Measurements from ENCODE around the gene PALM2AKAP2. TPM values are rescaled to one million over a fixed set of nuclear protein-coding genes. Genes with fewer than 3 reads are reported as not detected.

Gene PALM2AKAP2
- total RNA-seq, 2 experiments from 2014 or later, result not detected

DNA sequence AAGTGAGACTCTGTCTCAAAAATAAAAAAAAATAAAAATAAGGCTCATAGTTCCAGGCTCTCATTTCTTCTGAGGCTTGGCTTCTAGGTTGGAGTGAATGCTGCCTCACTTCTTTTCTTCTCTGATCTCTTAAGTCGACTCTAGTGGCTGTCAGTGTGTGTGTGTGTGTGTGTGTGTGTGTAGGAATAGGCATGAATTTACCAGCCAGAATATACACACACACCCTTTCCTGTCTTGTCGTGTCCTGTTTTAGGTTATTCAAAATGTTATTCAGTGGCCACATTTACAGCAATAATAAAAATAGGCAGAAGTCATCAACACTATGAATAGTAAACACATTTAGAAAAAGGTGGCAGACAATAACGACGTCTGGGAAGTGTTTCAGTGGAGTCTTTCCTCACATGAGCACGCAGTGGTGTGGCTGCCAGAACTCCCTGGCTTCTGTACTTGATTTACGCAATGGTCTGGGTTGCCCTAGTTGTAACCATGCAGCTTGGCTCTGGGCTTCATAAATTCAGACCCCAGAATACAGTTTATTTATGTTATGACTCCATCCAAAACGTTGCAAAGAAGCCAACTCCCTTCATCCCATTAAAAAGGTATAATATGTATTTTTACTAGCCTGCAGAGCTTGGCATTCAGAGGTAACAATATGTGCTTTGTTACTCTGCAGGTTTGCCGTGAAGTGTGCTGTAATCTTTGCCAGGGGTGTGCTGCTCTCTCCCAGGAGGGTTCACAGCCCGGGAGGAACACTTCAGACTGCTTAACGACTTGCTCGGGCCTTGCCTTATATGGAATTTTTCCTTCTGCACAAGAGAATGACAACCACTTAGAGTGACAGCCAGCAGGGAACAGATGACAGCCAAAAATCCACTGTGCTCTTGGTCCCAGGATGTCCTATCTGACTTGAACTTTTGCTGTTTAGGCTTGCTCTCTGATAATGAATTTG lies 34.4 kb upstream of the PALM2AKAP2 start:
- Histone ChIP-seq H3K27me3 (ENCODE audit: control insufficient read depth in 1 of 2, insufficient read depth in 2 of 2, low read length in 2 of 2) (peaks cover 5% of the 10 kb centered on the region in 2 experiments), H3K4me1 (ENCODE audit: insufficient read depth, low read length) (no peaks in the 10 kb centered on the region), H3K27ac (ENCODE audit: low read depth in 1 of 2, low read length in 2 of 2) (no peak overlapping the region), H3K4me3 (ENCODE audit: low read length) (no peak overlapping the region), H3K36me3 (ENCODE audit: insufficient read depth, low read length) (no peaks in the 10 kb centered on the region), H3K9me3 (ENCODE audit: control insufficient read depth in 1 of 2, insufficient read depth in 1 of 2, low read length in 2 of 2) (no peaks in the 10 kb centered on the region)
- TF ChIP-seq, protein P1, sequence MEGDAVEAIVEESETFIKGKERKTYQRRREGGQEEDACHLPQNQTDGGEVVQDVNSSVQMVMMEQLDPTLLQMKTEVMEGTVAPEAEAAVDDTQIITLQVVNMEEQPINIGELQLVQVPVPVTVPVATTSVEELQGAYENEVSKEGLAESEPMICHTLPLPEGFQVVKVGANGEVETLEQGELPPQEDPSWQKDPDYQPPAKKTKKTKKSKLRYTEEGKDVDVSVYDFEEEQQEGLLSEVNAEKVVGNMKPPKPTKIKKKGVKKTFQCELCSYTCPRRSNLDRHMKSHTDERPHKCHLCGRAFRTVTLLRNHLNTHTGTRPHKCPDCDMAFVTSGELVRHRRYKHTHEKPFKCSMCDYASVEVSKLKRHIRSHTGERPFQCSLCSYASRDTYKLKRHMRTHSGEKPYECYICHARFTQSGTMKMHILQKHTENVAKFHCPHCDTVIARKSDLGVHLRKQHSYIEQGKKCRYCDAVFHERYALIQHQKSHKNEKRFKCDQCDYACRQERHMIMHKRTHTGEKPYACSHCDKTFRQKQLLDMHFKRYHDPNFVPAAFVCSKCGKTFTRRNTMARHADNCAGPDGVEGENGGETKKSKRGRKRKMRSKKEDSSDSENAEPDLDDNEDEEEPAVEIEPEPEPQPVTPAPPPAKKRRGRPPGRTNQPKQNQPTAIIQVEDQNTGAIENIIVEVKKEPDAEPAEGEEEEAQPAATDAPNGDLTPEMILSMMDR (IDR thresholded peaks at IDR 0.05), result no peak
- POLR2A ChIA-PET, result no interaction called here
- DNase-seq (no peak), ATAC-seq (ENCODE audit: poor library complexity) (no peak)
- Mint-ChIP-seq H3K36me3 (ENCODE audit: low read depth) (no peaks in the 10 kb centered on the region), H3K4me1 (ENCODE audit: low read depth) (no peaks in the 10 kb centered on the region), H3K27ac (no peak overlapping the region), H3K4me3 (no peak overlapping the region), H3K27me3 (peaks cover 26% of the 10 kb centered on the region), H3K9me3 (no peaks in the 10 kb centered on the region)
- intact Hi-C loops (cut with DNase I, micrococcal nuclease), result no loop called here
- CTCF ChIA-PET, result no interaction called here

- no peak for ATAC-seq (ENCODE audit: poor library complexity)
- peaks cover 26% of the 10 kb centered on the region for H3K27me3 Mint-ChIP-seq
- Histone ChIP-seq H3K4me3 (ENCODE audit: low read length) (no peak overlapping the region), H3K9me3 (ENCODE audit: control insufficient read depth in 1 of 2, insufficient read depth in 1 of 2, low read length in 2 of 2) (no peaks in the 10 kb centered on the region), H3K4me1 (ENCODE audit: insufficient read depth, low read length) (no peaks in the 10 kb centered on the region), H3K27ac (ENCODE audit: low read depth in 1 of 2, low read length in 2 of 2) (no peak overlapping the region), H3K27me3 (ENCODE audit: control insufficient read depth in 1 of 2, insufficient read depth in 2 of 2, low read length in 2 of 2) (peaks cover 0 to 4% of the 10 kb centered on the region in 2 experiments), H3K36me3 (ENCODE audit: insufficient read depth, low read length) (no peaks in the 10 kb centered on the region)
- H3K36me3 Mint-ChIP-seq (ENCODE audit: low read depth), result no peaks in the 10 kb centered on the region
- no peak for DNase-seq
- no peak overlapping the region for H3K4me3 Mint-ChIP-seq
- intact Hi-C loops (cut with DNase I, micrococcal nuclease), result no loop called here
- POLR2A ChIA-PET, result no interaction called here
- CTCF ChIA-PET, result no interaction called here
- TF ChIP-seq, protein P1 (IDR thresholded peaks at IDR 0.05), result no peak
- no peak overlapping the region for H3K27ac Mint-ChIP-seq
- no peaks in the 10 kb centered on the region for H3K9me3 Mint-ChIP-seq
- no peaks in the 10 kb centered on the region for H3K4me1 Mint-ChIP-seq (ENCODE audit: low read depth)
These were observed 28.7 kb upstream of the PALM2AKAP2 start for GRCh38 chr9:109751253-109751652.

DNA sequence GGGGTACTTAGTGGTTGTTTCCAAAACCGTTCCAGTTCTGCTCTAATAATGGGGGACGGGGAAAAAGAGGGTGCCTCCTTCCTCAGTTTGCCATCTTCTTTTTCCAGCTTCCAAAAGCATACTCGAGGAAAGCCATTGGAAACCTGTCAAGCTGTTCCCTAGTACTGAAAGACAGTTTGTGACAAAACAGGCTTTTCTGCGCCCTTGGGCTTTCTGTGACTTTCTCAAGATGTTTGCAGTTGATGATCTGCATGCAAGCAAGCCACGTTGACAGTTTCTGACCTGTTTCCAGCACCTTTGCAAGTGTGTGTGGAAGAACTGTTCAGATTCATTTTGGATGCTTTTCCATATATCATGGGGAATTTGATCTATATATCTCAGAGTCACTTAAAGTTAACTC lies 26.7 kb upstream of the PALM2AKAP2 start:
- no peak for DNase-seq
- no peaks in the 10 kb centered on the region for H3K9me3 Mint-ChIP-seq
- Histone ChIP-seq H3K27ac (ENCODE audit: low read depth in 1 of 2, low read length in 2 of 2) (no peak overlapping the region), H3K4me1 (ENCODE audit: insufficient read depth, low read length) (no peaks in the 10 kb centered on the region), H3K27me3 (ENCODE audit: control insufficient read depth in 1 of 2, insufficient read depth in 2 of 2, low read length in 2 of 2) (peaks cover 0 to 4% of the 10 kb centered on the region in 2 experiments), H3K4me3 (ENCODE audit: low read length) (no peak overlapping the region), H3K9me3 (ENCODE audit: control insufficient read depth in 1 of 2, insufficient read depth in 1 of 2, low read length in 2 of 2) (no peaks in the 10 kb centered on the region), H3K36me3 (ENCODE audit: insufficient read depth, low read length) (no peaks in the 10 kb centered on the region)
- H3K27me3 Mint-ChIP-seq, result peaks cover 30% of the 10 kb centered on the region
- no peak overlapping the region for H3K4me3 Mint-ChIP-seq
- H3K27ac Mint-ChIP-seq, result no peak overlapping the region
- POLR2A ChIA-PET, result no interaction called here
- no peaks in the 10 kb centered on the region for H3K36me3 Mint-ChIP-seq (ENCODE audit: low read depth)
- intact Hi-C loops (cut with DNase I, micrococcal nuclease), result no loop called here
- TF ChIP-seq, protein P1 (IDR thresholded peaks at IDR 0.05), result no peak
- no peak for ATAC-seq (ENCODE audit: poor library complexity)
- no peaks in the 10 kb centered on the region for H3K4me1 Mint-ChIP-seq (ENCODE audit: low read depth)
- CTCF ChIA-PET, result no interaction called here

Data from CD4-positive, alpha-beta T cell (primary cell).